ENCODE data around the gene LRRC61. TPM values are rescaled to one million over a fixed set of nuclear protein-coding genes. Genes with fewer than 3 reads are reported as not detected.

LRRC61 gene
- total RNA-seq, 2 experiments from 2014 or later = 3.1 to 5.0 TPM

- TF ChIP-seq, protein P1, sequence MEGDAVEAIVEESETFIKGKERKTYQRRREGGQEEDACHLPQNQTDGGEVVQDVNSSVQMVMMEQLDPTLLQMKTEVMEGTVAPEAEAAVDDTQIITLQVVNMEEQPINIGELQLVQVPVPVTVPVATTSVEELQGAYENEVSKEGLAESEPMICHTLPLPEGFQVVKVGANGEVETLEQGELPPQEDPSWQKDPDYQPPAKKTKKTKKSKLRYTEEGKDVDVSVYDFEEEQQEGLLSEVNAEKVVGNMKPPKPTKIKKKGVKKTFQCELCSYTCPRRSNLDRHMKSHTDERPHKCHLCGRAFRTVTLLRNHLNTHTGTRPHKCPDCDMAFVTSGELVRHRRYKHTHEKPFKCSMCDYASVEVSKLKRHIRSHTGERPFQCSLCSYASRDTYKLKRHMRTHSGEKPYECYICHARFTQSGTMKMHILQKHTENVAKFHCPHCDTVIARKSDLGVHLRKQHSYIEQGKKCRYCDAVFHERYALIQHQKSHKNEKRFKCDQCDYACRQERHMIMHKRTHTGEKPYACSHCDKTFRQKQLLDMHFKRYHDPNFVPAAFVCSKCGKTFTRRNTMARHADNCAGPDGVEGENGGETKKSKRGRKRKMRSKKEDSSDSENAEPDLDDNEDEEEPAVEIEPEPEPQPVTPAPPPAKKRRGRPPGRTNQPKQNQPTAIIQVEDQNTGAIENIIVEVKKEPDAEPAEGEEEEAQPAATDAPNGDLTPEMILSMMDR (IDR thresholded peaks at IDR 0.05) = no peak
- CTCF ChIA-PET = no interaction called here
These were observed 58.6 kb downstream of the LRRC61 start for GRCh38 chr7:150381785-150382122.

GRCh38 chr7:150382123-150382843 lies 59.1 kb downstream of the LRRC61 start:
- Histone ChIP-seq H3K9me3 (ENCODE audit: control insufficient read depth in 1 of 2, insufficient read depth in 1 of 2, low read length in 2 of 2) (no peaks in the 10 kb centered on the region), H3K27ac (ENCODE audit: low read depth in 1 of 2, low read length in 2 of 2) (no peak overlapping the region), H3K4me1 (ENCODE audit: insufficient read depth, low read length) (peaks cover 35% of the 10 kb centered on the region), H3K27me3 (ENCODE audit: control insufficient read depth in 1 of 2, insufficient read depth in 2 of 2, low read length in 2 of 2) (no peaks in the 10 kb centered on the region), H3K36me3 (ENCODE audit: insufficient read depth, low read length) (no peaks in the 10 kb centered on the region), H3K4me3 (ENCODE audit: low read length) (no peak overlapping the region)
- ChIA-PET POLR2A (no interaction called here), CTCF (no interaction called here)
- Mint-ChIP-seq H3K36me3 (ENCODE audit: low read depth) (no peaks in the 10 kb centered on the region), H3K27ac (no peak overlapping the region), H3K4me1 (ENCODE audit: low read depth) (peaks cover 36% of the 10 kb centered on the region), H3K9me3 (no peaks in the 10 kb centered on the region), H3K27me3 (no peaks in the 10 kb centered on the region), H3K4me3 (peak overlapping the region; percentile 62)
- intact Hi-C loops (cut with DNase I, micrococcal nuclease) = loop anchor here in 1 of 2 experiments (5.0 kb wide), 1 partner anchor 665 kb away; no protein-coding TSS in a partner anchor
- TF ChIP-seq, protein P1 (IDR thresholded peaks at IDR 0.05) = no peak
- no peak for DNase-seq
- ATAC-seq (ENCODE audit: poor library complexity) = no peak

More at GRCh38 chr7:150381785-150382122, 58.6 kb downstream of the LRRC61 start:
- H3K36me3 Mint-ChIP-seq (ENCODE audit: low read depth) = no peaks in the 10 kb centered on the region
- H3K27ac ChIP-seq (ENCODE audit: low read depth in 1 of 2, low read length in 2 of 2) = no peak overlapping the region
- H3K9me3 ChIP-seq (ENCODE audit: control insufficient read depth in 1 of 2, insufficient read depth in 1 of 2, low read length in 2 of 2) = no peaks in the 10 kb centered on the region
- H3K27ac Mint-ChIP-seq = no peak overlapping the region
- H3K27me3 Mint-ChIP-seq = no peaks in the 10 kb centered on the region
- POLR2A ChIA-PET = no interaction called here
- peak in 1 of 14 experiments; percentile 12 for DNase-seq
- no peaks in the 10 kb centered on the region for H3K36me3 ChIP-seq (ENCODE audit: insufficient read depth, low read length)
- H3K9me3 Mint-ChIP-seq = no peaks in the 10 kb centered on the region
- H3K4me3 ChIP-seq (ENCODE audit: low read length) = no peak overlapping the region
- no peaks in the 10 kb centered on the region for H3K27me3 ChIP-seq (ENCODE audit: control insufficient read depth in 1 of 2, insufficient read depth in 2 of 2, low read length in 2 of 2)
- no peak for ATAC-seq (ENCODE audit: poor library complexity)
- no peak overlapping the region for H3K4me3 Mint-ChIP-seq
- H3K4me1 Mint-ChIP-seq (ENCODE audit: low read depth) = peaks cover 41% of the 10 kb centered on the region
- intact Hi-C loops (cut with DNase I, micrococcal nuclease) = loop anchor here in 1 of 2 experiments (2.0 to 5.0 kb wide), 2 partner anchors 21 to 664 kb away; no protein-coding TSS in a partner anchor
- H3K4me1 ChIP-seq (ENCODE audit: insufficient read depth, low read length) = peaks cover 36% of the 10 kb centered on the region

- H3K27me3 ChIP-seq (ENCODE audit: control insufficient read depth in 1 of 2, insufficient read depth in 2 of 2, low read length in 2 of 2) = no peaks in the 10 kb centered on the region
- H3K4me3 Mint-ChIP-seq = peak overlapping the region; percentile 42
- no peak overlapping the region for H3K27ac Mint-ChIP-seq
- intact Hi-C loops (cut with DNase I, micrococcal nuclease) = loop anchor here in 1 of 2 experiments (5.0 kb wide), 1 partner anchor 666 kb away; no protein-coding TSS in a partner anchor
- H3K4me1 Mint-ChIP-seq (ENCODE audit: low read depth) = peaks cover 31% of the 10 kb centered on the region
- H3K4me1 ChIP-seq (ENCODE audit: insufficient read depth, low read length) = peaks cover 31% of the 10 kb centered on the region
- no peak overlapping the region for H3K4me3 ChIP-seq (ENCODE audit: low read length)
- no peaks in the 10 kb centered on the region for H3K9me3 Mint-ChIP-seq
- no peak overlapping the region for H3K27ac ChIP-seq (ENCODE audit: low read depth in 1 of 2, low read length in 2 of 2)
- ChIA-PET POLR2A (no interaction called here), CTCF (no interaction called here)
- no peaks in the 10 kb centered on the region for H3K36me3 Mint-ChIP-seq (ENCODE audit: low read depth)
- ATAC-seq (ENCODE audit: poor library complexity) = no peak
- DNase-seq = no peak
- H3K27me3 Mint-ChIP-seq = no peaks in the 10 kb centered on the region
- no peaks in the 10 kb centered on the region for H3K9me3 ChIP-seq (ENCODE audit: control insufficient read depth in 1 of 2, insufficient read depth in 1 of 2, low read length in 2 of 2)
- H3K36me3 ChIP-seq (ENCODE audit: insufficient read depth, low read length) = no peaks in the 10 kb centered on the region
- TF ChIP-seq, protein P1 (IDR thresholded peaks at IDR 0.05) = no peak
These were observed 59.7 kb downstream of the LRRC61 start for GRCh38 chr7:150382844-150383225.
